Metanephros (tissue), 2 donors: ENCODE results near the gene COG6. TPM values are rescaled to one million over a fixed set of nuclear protein-coding genes. Genes with fewer than 3 reads are reported as not detected.

ENCODE experiments used
- small RNA-seq: library from RNA; depleted of rRNA; stranded (forward); fragments of <200 nt; gene quantifications from one replicate; pipeline ENCODE3, GENCODE V24; 2014; ENCODE audit warnings: low replicate concordance
- total RNA-seq: library from RNA; depleted of rRNA; stranded (reverse); fragments of >200 nt; gene quantifications from one replicate; pipeline ENCODE4 v1.2.3, GENCODE V29; 2014

Gene COG6
- 39.5 TPM for total RNA-seq

DNA sequence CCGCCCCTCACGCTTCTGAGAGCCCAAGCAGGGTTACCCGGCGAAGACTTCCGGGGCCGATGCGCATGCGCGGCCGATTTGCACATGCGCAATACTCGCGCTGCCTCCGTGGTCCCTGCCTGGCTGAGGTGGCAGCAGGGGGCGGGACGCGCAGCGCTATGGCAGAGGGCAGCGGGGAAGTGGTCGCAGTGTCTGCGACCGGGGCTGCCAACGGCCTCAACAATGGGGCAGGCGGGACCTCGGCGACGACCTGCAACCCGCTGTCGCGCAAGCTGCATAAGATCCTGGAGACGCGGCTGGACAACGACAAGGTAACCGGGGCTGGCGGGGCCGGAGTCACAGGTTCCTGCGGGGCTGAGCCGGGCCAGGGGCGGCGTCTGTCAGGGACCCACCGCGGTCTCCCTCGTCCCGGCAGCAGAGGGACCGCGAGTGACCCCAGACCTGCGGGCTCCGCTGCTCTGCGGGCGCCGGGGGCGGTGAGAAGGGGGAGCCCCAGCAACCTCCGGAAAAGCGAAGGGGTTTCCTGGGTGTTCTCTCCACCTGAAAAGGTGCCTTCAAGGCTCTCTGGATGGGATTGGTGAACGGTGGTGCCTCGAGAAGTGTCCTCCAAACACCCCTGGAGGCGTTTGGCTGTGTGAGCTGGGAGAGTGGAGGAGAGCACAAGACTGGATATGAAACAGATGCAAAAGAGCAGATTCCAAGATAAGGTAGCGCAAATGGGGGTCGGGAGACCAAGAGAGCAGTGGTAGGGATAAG, at the start of gene COG6:
Gene COG6 (plus strand): TSS at position 94 of the 756 bp plus-strand sequence. CDS start 65 bp downstream, at position 159.

Small RNA genes lying within 50 kb of the gene (small RNA-seq; reads per million reads assigned to genes)
- gene MIR4305 (not detected), gene RNY4P14 (not detected)

Other genes with a start within 250 kb of the COG6 start
- gene LHFPL6, start 52.5 kb upstream of the COG6 start, total RNA-seq, result 58.3 TPM